H1 (cell line): ENCODE measurements around the gene NFIX. TPM values are rescaled to one million over a fixed set of nuclear protein-coding genes. Genes with fewer than 3 reads are reported as not detected.
A peak's percentile ranks its signal among the peaks of the same experiment; 100 is the strongest.

ENCODE experiments used
- CTCF ChIA-PET: fragments of 300-600 bp; sonication (Branson Sonifier 250); formaldehyde crosslinking; loops from one replicate; lab custom pipeline; 2021; ENCODE audit not compliant: partially characterized antibody; lab: Charles Lee
- POLR2A ChIA-PET: fragments of 300-600 bp; sonication (Branson Sonifier 250); formaldehyde crosslinking; loops from one replicate; lab custom pipeline; 2021; ENCODE audit warnings: inconsistent platforms; ENCODE audit not compliant: partially characterized antibody; lab: Charles Lee
- DNase-seq, 2 experiments: peaks; one replicate each; pipeline versions ENCODE4 v3.0.0 to v3.0.0-alpha.2; 2010 to 2022; ENCODE audit warnings: low spot score in 2 of 2, low read depth in 1 of 2, mixed read lengths in 1 of 2
- FAIRE-seq: peaks from 2 replicates; lab custom pipeline; 2011; peaks lifted over from hg19 to GRCh38; lab: Jason Lieb, UNC
- H2AFZ ChIP-seq: 2 replicates; pipeline ENCODE4 v1.8.1; 2012; ENCODE audit warnings: low read length, inconsistent platforms
- H2AK5ac ChIP-seq: 2 replicates; pipeline ENCODE4 v1.6.1; 2013; ENCODE audit warnings: low read depth, low read length
- H2BK120ac ChIP-seq: replicated peaks from 2 replicates; pipeline ENCODE3; 2013; ENCODE audit warnings: low read depth, low read length, inconsistent platforms
- H2BK12ac ChIP-seq: 2 replicates; pipeline ENCODE4 v1.6.1; 2013; ENCODE audit warnings: low read depth, low read length
- H2BK15ac ChIP-seq: 2 replicates; pipeline ENCODE4 v1.6.1; 2013; ENCODE audit warnings: low read length
- H2BK20ac ChIP-seq: 2 replicates; pipeline ENCODE4 v1.6.1; 2013; ENCODE audit warnings: low read length
- H2BK5ac ChIP-seq: 2 replicates; pipeline ENCODE4 v1.6.1; 2013; ENCODE audit warnings: low read depth, low read length
- H3K14ac ChIP-seq: 2 replicates; pipeline ENCODE4 v1.6.1; 2013; ENCODE audit warnings: inconsistent platforms; ENCODE audit not compliant: insufficient read length
- H3K18ac ChIP-seq: 2 replicates; pipeline ENCODE4 v1.6.1; 2013; ENCODE audit warnings: low read length; ENCODE audit errors: extremely low read depth
- H3K23ac ChIP-seq: 2 replicates; pipeline ENCODE4 v1.6.1; 2013; ENCODE audit warnings: inconsistent platforms; ENCODE audit not compliant: insufficient read length
- H3K23me2 ChIP-seq: 2 replicates; pipeline ENCODE4 v1.6.1; 2013; ENCODE audit warnings: low read depth, low read length
- H3K27ac ChIP-seq: 2 replicates; pipeline ENCODE4 v1.6.1; 2011; ENCODE audit warnings: low read depth, low read length, inconsistent platforms
- H3K27me3 ChIP-seq, 4 experiments: replicated peaks in 1 of 4; 1 replicate in 1 of 4; 2 replicates in 3 of 4; pipeline versions ENCODE4 v1.6.1 to v1.8.1; 2011 to 2013; ENCODE audit warnings: low read length in 3 of 4, mild to moderate bottlenecking in 3 of 4, inconsistent platforms in 2 of 4, mixed read lengths in 2 of 4, moderate library complexity in 1 of 4; ENCODE audit not compliant: control insufficient read depth in 3 of 4, insufficient read depth in 3 of 4; ENCODE audit errors: extremely low read depth in 1 of 4
- H3K36me3 ChIP-seq, 4 experiments: 2 replicates each; pipeline versions ENCODE4 v1.6.1 to v1.8.1; 2011 to 2013; ENCODE audit warnings: mild to moderate bottlenecking in 4 of 4, low read length in 3 of 4, moderate library complexity in 2 of 4, control low read depth in 1 of 4, inconsistent platforms in 1 of 4; ENCODE audit not compliant: insufficient read depth in 4 of 4, control insufficient read depth in 2 of 4
- H3K4ac ChIP-seq: replicated peaks from 2 replicates; pipeline ENCODE3; 2013; ENCODE audit warnings: low read length, low read depth, mixed read lengths, inconsistent platforms; ENCODE audit not compliant: insufficient read length
- H3K4me1 ChIP-seq, 4 experiments: replicated peaks in 1 of 4; 1 replicate in 1 of 4; 2 replicates in 3 of 4; pipeline versions ENCODE4 v1.6.1 to v1.8.1; 2011 to 2013; ENCODE audit warnings: low read length in 3 of 4, inconsistent platforms in 2 of 4, mixed read lengths in 1 of 4; ENCODE audit not compliant: insufficient read depth in 4 of 4, control insufficient read depth in 3 of 4
- H3K4me2 ChIP-seq, 2 experiments: 2 replicates each; pipeline versions ENCODE4 v1.6.1 to v1.8.1; 2011 to 2013; ENCODE audit warnings: low read depth in 2 of 2, low read length in 2 of 2, control low read depth in 1 of 2, inconsistent platforms in 1 of 2, mild to moderate bottlenecking in 1 of 2; ENCODE audit not compliant: insufficient read depth in 1 of 2
- H3K4me3 ChIP-seq, 4 experiments: fragments of 200-600, 300-600 bp in 1 of 4; sonication (generic), shearing (Covaris generic), sonication (Bioruptor Twin) in 1 of 4; 2 replicates each; pipeline versions ENCODE4 v1.5.1 to v1.8.1; 2011 to 2016; ENCODE audit warnings: low read length in 4 of 4, low read depth in 3 of 4, control low read depth in 2 of 4, inconsistent platforms in 2 of 4, mild to moderate bottlenecking in 2 of 4, mixed read lengths in 1 of 4, moderate library complexity in 1 of 4; ENCODE audit not compliant: insufficient read depth in 2 of 4; ENCODE audit errors: extremely low read depth in 1 of 4
- H3K56ac ChIP-seq: replicated peaks from 2 replicates; pipeline ENCODE3; 2013; ENCODE audit warnings: low read depth, mild to moderate bottlenecking, mixed read lengths, low read length, inconsistent platforms; ENCODE audit not compliant: insufficient read length
- H3K79me1 ChIP-seq: 2 replicates; pipeline ENCODE4 v1.6.1; 2013; ENCODE audit warnings: low read depth, low read length, control low read depth
- H3K79me2 ChIP-seq, 2 experiments: 2 replicates each; pipeline versions ENCODE4 v1.6.1 to v1.8.1; 2012 to 2013; ENCODE audit warnings: low read length in 2 of 2, mild to moderate bottlenecking in 2 of 2, inconsistent platforms in 1 of 2; ENCODE audit not compliant: insufficient read depth in 2 of 2, control insufficient read depth in 1 of 2
- H3K9ac ChIP-seq, 4 experiments: replicated peaks in 1 of 4; 1 replicate in 1 of 4; 2 replicates in 3 of 4; pipeline versions ENCODE4 v1.6.1 to v1.8.1; 2011 to 2013; ENCODE audit warnings: low read depth in 3 of 4, low read length in 3 of 4, control low read depth in 2 of 4, mild to moderate bottlenecking in 2 of 4, moderate library complexity in 2 of 4, inconsistent platforms in 1 of 4; ENCODE audit errors: extremely low read depth in 1 of 4
- H3K9me3 ChIP-seq, 2 experiments: 2 replicates each; pipeline versions ENCODE4 v1.6.1 to v1.8.1; 2012 to 2013; ENCODE audit warnings: mild to moderate bottlenecking in 2 of 2, moderate library complexity in 2 of 2, control low read depth in 1 of 2, inconsistent platforms in 1 of 2, low read depth in 1 of 2, low read length in 1 of 2, mixed read lengths in 1 of 2; ENCODE audit not compliant: insufficient read depth in 2 of 2
- H4K20me1 ChIP-seq, 2 experiments: replicated peaks in 1 of 2; 2 replicates each; pipeline versions ENCODE3 to v1.8.1; 2011 to 2013; ENCODE audit warnings: inconsistent platforms in 2 of 2, low read length in 2 of 2, mild to moderate bottlenecking in 1 of 2; ENCODE audit not compliant: insufficient read depth in 2 of 2, control insufficient read depth in 1 of 2
- H4K5ac ChIP-seq: 2 replicates; pipeline ENCODE4 v1.6.1; 2013; ENCODE audit warnings: low read length, low read depth, mixed read lengths, inconsistent platforms; ENCODE audit not compliant: insufficient read length
- H4K8ac ChIP-seq: 2 replicates; pipeline ENCODE4 v1.8.0; 2013; ENCODE audit warnings: mild to moderate bottlenecking, moderate library complexity, low read length, inconsistent platforms; ENCODE audit not compliant: insufficient read depth; ENCODE audit errors: extremely low read depth
- H4K91ac ChIP-seq: replicated peaks from 2 replicates; pipeline ENCODE3; 2013; ENCODE audit warnings: low read length, mixed read lengths, inconsistent platforms; ENCODE audit not compliant: insufficient read length
- BCL11A ChIP-seq, 2 experiments: IDR thresholded peaks; one replicate each; pipeline ENCODE4 v1.6.1; 2011; ENCODE audit warnings: low read depth in 2 of 2, low read length in 2 of 2, mild to moderate bottlenecking in 2 of 2
- BRCA1 ChIP-seq: IDR thresholded peaks from 2 replicates; pipeline ENCODE4 v1.6.1; 2012; ENCODE audit warnings: low read depth, low read length, improper control_type of control experiment
- CHD1 ChIP-seq: IDR thresholded peaks from 2 replicates; pipeline ENCODE4 v1.6.1; 2012; ENCODE audit warnings: low read depth, low read length, improper control_type of control experiment
- CREB1 ChIP-seq: IDR thresholded peaks from 2 replicates; pipeline ENCODE4 v1.6.1; 2012; ENCODE audit warnings: inconsistent platforms
- FOSL1 ChIP-seq: IDR thresholded peaks from 2 replicates; pipeline ENCODE4 v1.6.1; 2011; ENCODE audit warnings: mild to moderate bottlenecking, low read depth, low read length, moderate library complexity; ENCODE audit not compliant: insufficient read depth
- GABPA ChIP-seq: IDR thresholded peaks from 2 replicates; pipeline ENCODE4 v1.6.1; 2011; ENCODE audit warnings: mild to moderate bottlenecking, low read length, moderate library complexity, borderline replicate concordance; ENCODE audit not compliant: insufficient read depth
- POLR2A ChIP-seq, 2 experiments: IDR thresholded peaks; 1 replicate in 1 of 2; 2 replicates in 1 of 2; pipeline ENCODE4 v1.6.1; 2011; ENCODE audit warnings: low read depth in 2 of 2, low read length in 2 of 2, mild to moderate bottlenecking in 2 of 2; ENCODE audit errors: control extremely low read depth in 1 of 2
- SUZ12 ChIP-seq: fragments of 200-600 bp; sonication (generic); IDR thresholded peaks from 2 replicates; pipeline ENCODE4 v1.6.1; 2012; ENCODE audit warnings: mild to moderate bottlenecking, inconsistent platforms, low read length, moderate library complexity, mixed read lengths
- WGBS, 2 experiments: shearing (Covaris generic) in 1 of 2; methylation state at CpG; one replicate each; pipeline versions ENCODE4 v1.1.6 to v1.1.7; 2013 to 2015; ENCODE audit warnings: low lambda C conversion rate in 2 of 2, mixed read lengths in 2 of 2, inconsistent platforms in 1 of 2, low coverage in 1 of 2, missing lambda C conversion rate in 1 of 2; ENCODE audit not compliant: insufficient replicate concordance in 2 of 2, insufficient coverage in 1 of 2, insufficient read length in 1 of 2; ENCODE audit errors: extremely low coverage in 1 of 2, missing lambda C conversion rate in 1 of 2; 5-methylcytosine and 5-hydroxymethylcytosine counted together
- polyA plus RNA-seq, 7 experiments: library from polyadenylated mRNA; depleted of rRNA in 3 of 7; stranded (reverse) in 5 of 7; unstranded in 2 of 7; fragments of >200 nt in 5 of 7; fragments of 200-250 nt in 2 of 7; gene quantifications; 1 replicate in 5 of 7; 2 replicates in 1 of 7; 4 replicates in 1 of 7; pipeline versions ENCODE4 v1.2.1 to v1.2.3, GENCODE V29; 2011 to 2013; ENCODE audit warnings: missing spikeins in 2 of 7, mixed read lengths in 2 of 7
- total RNA-seq: library from RNA; stranded (reverse); fragmentation: NEBNext Ultra II Directional; extraction: Animal tissue kit (Norgen Biotek cat#: 25700); gene quantifications from 2 replicates; pipeline ENCODE4 v1.2.1, GENCODE V29; 2021
- TF ChIP-seq, protein P1 (sequence below): IDR thresholded peaks from 2 replicates; pipeline ENCODE4 v1.6.1; 2012; ENCODE audit warnings: inconsistent platforms
- TF ChIP-seq, protein P2 (sequence below): IDR thresholded peaks from 2 replicates; pipeline ENCODE4 v1.6.1; 2012; ENCODE audit warnings: inconsistent platforms

The NFIX gene
- total and polyA plus RNA-seq, 2 of the 8 experiments (the other 6 are each of a cell fraction or from before 2014, with no cell fraction given): 0.03 to 0.20 TPM

DNA sequence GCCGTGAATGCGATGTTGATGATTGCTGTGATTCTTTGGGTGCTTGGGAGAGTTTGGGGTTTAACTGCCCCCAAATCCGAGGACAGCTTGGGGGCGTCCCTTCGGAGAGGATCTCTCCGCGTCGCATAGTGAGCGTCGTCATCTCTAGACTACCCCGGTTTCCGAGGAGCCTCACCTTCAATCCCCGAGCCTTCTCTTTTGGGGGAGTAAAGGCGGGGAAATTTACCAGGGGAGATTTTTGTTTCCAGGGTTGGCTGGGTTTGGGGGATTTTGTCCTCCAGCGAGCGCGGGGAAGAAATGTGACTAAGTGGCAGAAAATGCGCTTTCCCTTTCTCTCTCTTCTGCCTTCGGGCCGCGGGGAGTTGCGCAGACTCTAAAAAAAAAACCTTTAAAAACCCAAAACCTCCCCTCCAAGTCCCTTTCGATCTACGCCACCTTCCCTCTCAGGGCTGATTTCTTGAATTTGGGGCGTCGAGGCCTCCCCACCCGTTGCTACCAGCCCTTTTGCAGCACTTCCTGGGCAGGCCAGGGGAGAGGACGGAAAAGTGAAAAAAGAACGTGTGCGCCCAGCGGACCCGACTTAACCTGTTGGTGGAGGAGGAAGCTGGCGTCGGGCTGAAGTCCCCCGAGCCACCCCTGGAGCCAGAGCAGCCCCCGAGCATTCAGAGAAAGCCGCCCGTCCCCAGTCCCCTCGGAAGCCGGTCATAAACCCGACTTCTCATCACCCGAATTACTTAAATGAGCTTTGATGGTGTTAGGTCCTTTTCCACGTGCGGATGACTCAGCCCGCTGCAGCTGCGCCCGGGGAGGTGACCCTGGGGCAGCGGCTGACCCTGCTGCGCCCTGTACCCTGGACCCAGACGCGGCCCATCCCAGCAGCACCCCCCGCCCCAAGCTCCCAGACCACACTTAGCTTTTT, 17.7 kb downstream of the NFIX start:
- H4K8ac ChIP-seq: no peak overlapping the region
- no peaks in the 10 kb centered on the region for H3K79me2 ChIP-seq
- H2BK5ac ChIP-seq: no peak overlapping the region
- no peak overlapping the region for H2BK120ac ChIP-seq
- H3K18ac ChIP-seq: peak overlapping the region; percentile 48
- H2BK20ac ChIP-seq: peak overlapping the region; percentile 32; the same call in 1 of the 2 replicates
- H3K9ac ChIP-seq: no peak overlapping the region
- no peak overlapping the region for H3K14ac ChIP-seq
- H3K27ac ChIP-seq: no peak overlapping the region
- H3K4me3 ChIP-seq: peak overlapping the region in 1 of 4 experiments; percentile 37; a peak in 4 of 8 replicates
- H4K91ac ChIP-seq: no peak overlapping the region
- DNase-seq (no peak), FAIRE-seq (no peak)
- no peak overlapping the region for H4K5ac ChIP-seq
- 3% methylated on average over 50 of the region's 52 CpGs; no CpG with 5 or more reads in 1 of the 2 experiments for WGBS, 2 experiments
- H3K36me3 ChIP-seq: peaks cover 0 to 5% (median 0%) of the 10 kb centered on the region in 4 experiments; a peak in 1 of 8 replicates
- H2BK15ac ChIP-seq: peak overlapping the region; percentile 95; the same call in 1 of the 2 replicates
- H3K79me1 ChIP-seq: no peaks in the 10 kb centered on the region
- H2AK5ac ChIP-seq: no peak overlapping the region
- peaks cover 5 to 41% (median 31%) of the 10 kb centered on the region in 4 experiments for H3K4me1 ChIP-seq
- no peak overlapping the region for H2AFZ ChIP-seq
- ChIA-PET POLR2A (interaction anchor here (0.6 to 3.0 kb wide), 11 partner anchors 9 to 150 kb away, joined by 3 to 17 read pairs (median 3); partner anchors contain the start of gene NFIX), CTCF (interaction anchor here (0.6 to 7.7 kb wide), 16 partner anchors 9 to 132 kb away, joined by 3 to 82 read pairs (median 6); no protein-coding TSS in a partner anchor)
- H4K20me1 ChIP-seq: peaks cover 2 to 23% of the 10 kb centered on the region in 2 experiments
- peaks cover 2% of the 10 kb centered on the region; the same call in 1 of the 2 replicates for H3K23me2 ChIP-seq
- no peak overlapping the region for H3K4ac ChIP-seq
- peaks cover 0 to 8% of the 10 kb centered on the region in 2 experiments; a peak in 2 of 4 replicates for H3K9me3 ChIP-seq
- H3K4me2 ChIP-seq: peak overlapping the region; percentile 47 to 77
- H2BK12ac ChIP-seq: peak overlapping the region; percentile 75
- H3K56ac ChIP-seq: no peak overlapping the region
- H3K23ac ChIP-seq: no peak overlapping the region
- peaks cover 91 to 100% (median 100%) of the 10 kb centered on the region in 4 experiments for H3K27me3 ChIP-seq
- TF ChIP-seq, protein P1, sequence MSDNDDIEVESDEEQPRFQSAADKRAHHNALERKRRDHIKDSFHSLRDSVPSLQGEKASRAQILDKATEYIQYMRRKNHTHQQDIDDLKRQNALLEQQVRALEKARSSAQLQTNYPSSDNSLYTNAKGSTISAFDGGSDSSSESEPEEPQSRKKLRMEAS: 0 out of 2 replicates have a peak, but pooled peaks have one; percentile 54
- no peak for TF ChIP-seq CHD1
- TF ChIP-seq, protein P2, sequence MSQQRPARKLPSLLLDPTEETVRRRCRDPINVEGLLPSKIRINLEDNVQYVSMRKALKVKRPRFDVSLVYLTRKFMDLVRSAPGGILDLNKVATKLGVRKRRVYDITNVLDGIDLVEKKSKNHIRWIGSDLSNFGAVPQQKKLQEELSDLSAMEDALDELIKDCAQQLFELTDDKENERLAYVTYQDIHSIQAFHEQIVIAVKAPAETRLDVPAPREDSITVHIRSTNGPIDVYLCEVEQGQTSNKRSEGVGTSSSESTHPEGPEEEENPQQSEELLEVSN: no peak; the same call in 1 of the 2 replicates
- peak; percentile 61 for TF ChIP-seq CREB1
- TF ChIP-seq BRCA1: no peak
- peak; percentile 91 for TF ChIP-seq SUZ12
- no peak for TF ChIP-seq BCL11A (IDR thresholded peaks at IDR 0.05; ENCODE audit: low read depth in 2 of 2, low read length in 2 of 2)
- no peak for TF ChIP-seq GABPA
- TF ChIP-seq FOSL1: no peak
- no peak for TF ChIP-seq POLR2A (IDR thresholded peaks at IDR 0.05; ENCODE audit: control extremely low read depth in 1 of 2, low read depth in 2 of 2, low read length in 2 of 2)
